Adrenal gland (tissue), 5 donors: ENCODE data around the gene ABL1.

Source experiments
- POLR2A ChIP-seq, 2 donors: fragments of 450-650 bp; IDR thresholded peaks; one replicate each; pipeline ENCODE4 v1.6.1; 2017; ENCODE audit warnings: antibody characterized with exemption in 2 of 2, mild to moderate bottlenecking in 2 of 2, moderate library complexity in 1 of 2
- TF ChIP-seq, protein P1 (sequence below), 6 experiments: fragments of 450-650 bp in 4 of 6; fragments of 200-600 bp in 2 of 6; sonication (generic) in 1 of 6; IDR thresholded peaks; 1 replicate in 5 of 6; 2 replicates in 1 of 6; pipeline versions ENCODE4 v1.5.1 to v1.8.0; 2016 to 2021; ENCODE audit warnings: antibody characterized with exemption in 6 of 6, mild to moderate bottlenecking in 2 of 6, moderate library complexity in 1 of 6
- donor health status: DM: no; HTN: no; CAD: no.

GRCh38 chr9:130923611-130924447 lies 88.8 kb downstream of the ABL1 start:
- TF ChIP-seq, protein P1, sequence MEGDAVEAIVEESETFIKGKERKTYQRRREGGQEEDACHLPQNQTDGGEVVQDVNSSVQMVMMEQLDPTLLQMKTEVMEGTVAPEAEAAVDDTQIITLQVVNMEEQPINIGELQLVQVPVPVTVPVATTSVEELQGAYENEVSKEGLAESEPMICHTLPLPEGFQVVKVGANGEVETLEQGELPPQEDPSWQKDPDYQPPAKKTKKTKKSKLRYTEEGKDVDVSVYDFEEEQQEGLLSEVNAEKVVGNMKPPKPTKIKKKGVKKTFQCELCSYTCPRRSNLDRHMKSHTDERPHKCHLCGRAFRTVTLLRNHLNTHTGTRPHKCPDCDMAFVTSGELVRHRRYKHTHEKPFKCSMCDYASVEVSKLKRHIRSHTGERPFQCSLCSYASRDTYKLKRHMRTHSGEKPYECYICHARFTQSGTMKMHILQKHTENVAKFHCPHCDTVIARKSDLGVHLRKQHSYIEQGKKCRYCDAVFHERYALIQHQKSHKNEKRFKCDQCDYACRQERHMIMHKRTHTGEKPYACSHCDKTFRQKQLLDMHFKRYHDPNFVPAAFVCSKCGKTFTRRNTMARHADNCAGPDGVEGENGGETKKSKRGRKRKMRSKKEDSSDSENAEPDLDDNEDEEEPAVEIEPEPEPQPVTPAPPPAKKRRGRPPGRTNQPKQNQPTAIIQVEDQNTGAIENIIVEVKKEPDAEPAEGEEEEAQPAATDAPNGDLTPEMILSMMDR (IDR thresholded peaks at IDR 0.05): no peak
- TF ChIP-seq POLR2A (IDR thresholded peaks at IDR 0.05): no peak
